HL-60/S4 treated with retinoic acid at 250 ng/mL for 4 days and 3 days (cell line): ENCODE results near the gene ELMO3.

Experiments used
- in situ Hi-C: fragments of 300-500 bp; cut with MboI; formaldehyde crosslinking; loops from 2 replicates; pipeline ENCODE4 v1.7.0; 2022; ENCODE audit warnings: low sequenced_read_pairs

ELMO3 gene

GRCh38 chr16:67211674-67212073 is 12.7 kb downstream of the ELMO3 start:
- in situ Hi-C loops = no loop called here

- in situ Hi-C loops = no loop called here
These were observed 13.8 kb downstream of the ELMO3 start for GRCh38 chr16:67212766-67213165.

- in situ Hi-C loops = no loop called here
These were observed 14.5 kb downstream of the ELMO3 start for GRCh38 chr16:67213197-67214019.

- in situ Hi-C loops = no loop called here
These were observed 16.8 kb downstream of the ELMO3 start for GRCh38 chr16:67215706-67216105.

GRCh38 chr16:67216612-67217490 is 17.9 kb downstream of the ELMO3 start:
- in situ Hi-C loops = no loop called here

- in situ Hi-C loops = no loop called here
These were observed 25.1 kb downstream of the ELMO3 start for GRCh38 chr16:67223992-67224391.

- in situ Hi-C loops = no loop called here
These were observed 27.4 kb downstream of the ELMO3 start for GRCh38 chr16:67226295-67226803.

- in situ Hi-C loops = no loop called here
These were observed 28.1 kb downstream of the ELMO3 start, which contains the start of gene TMEM208 for GRCh38 chr16:67226804-67227566. Gene TMEM208, plus strand, starts transcription at chr16:67227130. Its CDS starts 89 bp downstream, at chr16:67227219.

GRCh38 chr16:67227567-67227921 is 28.6 kb downstream of the ELMO3 start:
- in situ Hi-C loops = no loop called here

- in situ Hi-C loops = no loop called here
These were observed 29.3 kb downstream of the ELMO3 start for GRCh38 chr16:67228034-67228785.

GRCh38 chr16:67228905-67229304 is 30.0 kb downstream of the ELMO3 start:
- in situ Hi-C loops = no loop called here

GRCh38 chr16:67229906-67230808 is 31.2 kb downstream of the ELMO3 start:
- in situ Hi-C loops = no loop called here

- in situ Hi-C loops = no loop called here
These were observed 32.1 kb downstream of the ELMO3 start for GRCh38 chr16:67230809-67231660.

GRCh38 chr16:67233596-67233995 is 34.7 kb downstream of the ELMO3 start:
- in situ Hi-C loops = no loop called here

- in situ Hi-C loops = no loop called here
These were observed 35.3 kb downstream of the ELMO3 start for GRCh38 chr16:67234180-67234597.

GRCh38 chr16:67235816-67236562 is 37.1 kb downstream of the ELMO3 start:
- in situ Hi-C loops = no loop called here

GRCh38 chr16:67236563-67237395 is 37.8 kb downstream of the ELMO3 start:
- in situ Hi-C loops = no loop called here
